CD4-positive, alpha-beta T cell treated with Interleukin-4 for 1 hour (primary cell): Measurements from ENCODE around the gene NOLC1.

Experiments
- DNase-seq, 2 donors: peaks; one replicate each; pipeline ENCODE4 v3.0.0-alpha.2; 2020 to 2022

NOLC1 gene

GRCh38 chr10:102151774-102152544 lies at the start of gene NOLC1:
TSS of gene NOLC1 (plus strand) at chr10:102152389. CDS start at chr10:102152411, 22 bp downstream.
- DNase-seq, result peak; percentile 100

DNA sequence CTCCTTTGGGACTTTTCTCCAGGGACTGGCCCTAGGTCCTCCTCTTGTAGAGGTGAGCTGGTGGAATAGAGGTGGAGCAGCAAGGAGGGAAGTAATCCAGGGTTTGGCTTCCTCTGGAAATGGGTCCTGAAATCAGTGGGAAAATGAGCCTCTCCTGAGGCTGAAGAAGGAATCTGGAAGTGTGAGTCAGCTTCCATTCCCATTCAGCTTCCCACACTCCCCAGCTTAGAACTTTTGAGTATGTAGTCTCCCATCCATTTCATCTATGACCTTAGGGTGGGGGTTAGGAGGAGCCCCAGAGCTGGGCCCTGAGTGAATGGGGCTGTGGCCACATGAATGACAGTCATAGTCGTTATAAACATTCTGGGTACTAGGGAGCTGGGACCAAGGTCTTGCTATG lies 49.8 kb upstream of the NOLC1 start:
- no peak for DNase-seq

- DNase-seq, result no peak
Measured at GRCh38 chr10:102106998-102107397, 45.2 kb upstream of the NOLC1 start.

DNA sequence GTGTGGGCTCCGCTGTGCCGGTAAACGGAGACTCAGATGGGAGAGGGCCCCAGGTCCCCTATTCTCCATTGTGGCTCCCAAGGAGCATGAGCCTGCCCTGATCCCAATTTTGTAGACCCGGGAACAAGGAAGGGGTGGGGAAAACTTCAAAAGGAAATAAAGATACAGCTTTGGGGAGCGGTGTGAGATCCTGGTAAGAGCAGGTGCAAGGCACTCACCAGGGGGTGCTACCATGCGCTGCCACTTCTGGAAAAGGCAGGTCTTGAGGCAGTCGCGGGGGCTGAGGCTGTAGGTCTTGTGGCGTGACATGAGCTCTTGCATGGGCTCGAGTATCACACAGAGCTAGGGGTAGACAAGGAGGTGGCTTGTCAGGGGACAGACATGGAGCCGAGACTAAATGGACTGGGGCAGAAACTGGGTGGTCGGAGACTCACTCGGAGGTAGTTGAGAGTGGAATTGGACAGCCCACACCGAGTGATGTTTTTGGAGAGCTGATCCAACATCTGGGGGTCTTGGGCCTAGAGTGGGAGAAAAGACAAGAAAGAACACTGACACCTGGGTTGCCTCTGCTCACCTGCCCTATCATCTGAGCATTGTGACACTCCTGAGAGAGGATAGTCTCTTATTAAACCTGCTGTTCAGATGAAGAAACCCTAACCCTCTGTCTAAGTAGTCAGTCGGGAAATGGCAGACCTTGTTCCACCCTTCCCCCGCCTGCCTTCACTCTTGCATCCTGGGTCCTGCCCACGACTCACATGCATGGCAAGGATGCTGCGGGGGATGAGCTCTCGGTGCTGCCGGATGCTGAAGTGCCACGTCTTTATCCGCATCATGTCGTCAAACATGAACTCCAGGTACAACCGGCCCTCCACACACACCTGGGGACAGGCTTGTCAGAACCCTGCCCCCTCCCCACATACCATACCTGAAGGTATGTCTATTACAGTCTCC lies 42.7 kb upstream of the NOLC1 start:
- no peak for DNase-seq

DNA sequence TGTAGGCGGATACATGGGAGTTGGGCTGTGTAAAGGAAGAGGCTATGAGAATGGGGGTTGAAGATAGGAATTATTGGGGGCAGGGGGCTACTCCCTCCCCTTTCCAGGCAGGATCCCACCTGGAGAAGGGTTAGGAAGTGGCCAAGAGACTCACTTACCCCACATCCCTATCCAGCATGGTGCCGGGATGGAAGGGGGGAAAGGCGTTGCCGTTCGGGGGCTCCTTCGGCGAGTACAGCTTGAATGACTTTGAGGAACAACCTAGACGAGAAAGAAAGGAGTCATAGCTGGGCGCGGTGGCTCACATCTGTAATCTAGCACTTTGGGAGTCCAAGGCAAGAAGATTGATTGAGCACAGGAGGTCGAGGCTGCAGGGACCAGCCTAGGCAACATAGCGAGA lies 40.9 kb upstream of the NOLC1 start:
- DNase-seq, result no peak

GRCh38 chr10:102112210-102112817 lies 39.9 kb upstream of the NOLC1 start:
- no peak for DNase-seq

DNA sequence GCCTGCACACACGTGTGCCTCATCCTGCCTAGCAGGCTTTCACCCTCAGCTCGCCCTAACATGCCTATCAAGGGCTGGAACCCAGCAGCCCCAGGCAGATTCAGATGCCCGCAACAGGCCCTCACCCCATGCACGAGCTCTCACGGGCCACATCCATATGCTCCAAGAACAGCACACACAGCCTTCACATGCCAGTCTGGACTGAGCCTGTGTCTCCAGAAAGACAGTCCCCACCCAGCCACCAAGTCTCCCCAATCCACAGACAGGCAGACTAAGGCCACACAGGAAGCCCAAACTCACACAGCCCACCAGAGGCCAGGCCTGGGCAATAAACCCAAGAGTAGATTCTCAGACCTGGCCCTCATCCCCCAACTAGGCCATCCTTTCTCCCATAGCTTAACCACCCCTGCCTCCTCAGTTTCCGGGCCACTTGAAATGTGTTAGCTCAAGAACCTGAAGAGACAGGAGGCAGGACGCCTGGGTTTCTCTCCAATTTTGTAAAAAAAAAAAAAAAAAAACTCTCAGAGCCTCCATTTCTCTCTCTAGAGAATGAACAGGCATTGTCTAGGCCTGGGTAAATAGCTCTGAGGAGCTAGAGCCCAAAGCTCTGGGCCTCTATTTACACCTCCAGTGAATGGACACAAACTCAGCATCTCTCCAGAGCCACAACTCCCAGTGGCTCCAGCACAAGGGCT lies 38.8 kb upstream of the NOLC1 start:
- no peak for DNase-seq

DNA sequence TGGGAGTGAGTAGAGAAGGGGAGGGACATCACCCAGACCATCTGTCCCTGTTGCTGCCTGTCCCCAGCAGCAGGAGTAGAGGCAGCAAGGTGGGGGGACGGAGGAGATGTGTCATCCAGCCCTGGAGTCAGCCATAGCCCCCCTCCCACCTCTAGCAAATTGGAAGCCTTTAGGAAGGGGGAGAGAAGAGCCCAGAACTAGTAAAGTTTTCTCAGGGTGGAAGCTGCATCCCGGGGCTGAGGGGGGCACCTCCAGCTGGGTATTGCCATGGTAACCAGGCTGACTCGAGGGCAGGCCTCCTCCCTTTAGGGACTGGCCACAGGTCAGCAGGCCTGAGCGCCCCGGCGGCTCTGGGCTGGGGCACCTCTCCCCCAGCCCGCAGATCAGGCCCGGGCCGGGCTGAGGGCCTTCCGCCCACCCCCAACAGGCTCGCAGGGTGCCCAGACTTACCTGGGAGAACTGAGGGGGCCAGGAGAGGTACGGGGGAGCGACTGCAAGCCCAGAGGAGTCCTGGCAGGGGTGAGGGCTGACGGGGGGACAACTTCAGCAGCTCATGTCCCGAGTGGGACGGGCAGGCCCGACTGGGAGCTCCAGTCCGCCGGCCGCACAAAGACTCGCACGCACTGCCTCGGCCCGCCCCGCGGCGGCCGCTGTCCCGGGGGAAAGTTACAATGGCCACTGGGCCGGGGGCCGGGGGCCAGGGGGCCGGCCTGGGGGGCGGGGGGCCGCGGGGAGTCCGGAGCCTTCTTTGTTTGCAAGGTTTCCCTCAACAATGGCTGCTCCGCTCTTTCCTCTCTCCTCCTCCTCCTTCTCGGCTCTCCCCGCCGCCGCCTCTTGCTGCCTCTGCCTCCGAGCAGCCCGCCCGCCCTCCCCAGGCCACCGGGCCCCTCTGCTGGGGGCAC lies 38.0 kb upstream of the NOLC1 start:
- DNase-seq, result no peak

GRCh38 chr10:102114861-102115618 lies 37.1 kb upstream of the NOLC1 start:
- peak; percentile 77 to 82 for DNase-seq

GRCh38 chr10:102115775-102116174 lies 36.4 kb upstream of the NOLC1 start:
- DNase-seq, result peak in 1 of 2 donors; percentile 37

- no peak for DNase-seq
Measured at GRCh38 chr10:102116656-102117055, 35.5 kb upstream of the NOLC1 start.

GRCh38 chr10:102117391-102118159 lies 34.6 kb upstream of the NOLC1 start:
- DNase-seq, result peak; percentile 65

- DNase-seq, result peak in 1 of 2 donors; percentile 45
Measured at GRCh38 chr10:102118867-102119266, 33.3 kb upstream of the NOLC1 start.

- DNase-seq, result peak; percentile 69 to 78
Measured at GRCh38 chr10:102119417-102120141, 32.6 kb upstream of the NOLC1 start.

DNA sequence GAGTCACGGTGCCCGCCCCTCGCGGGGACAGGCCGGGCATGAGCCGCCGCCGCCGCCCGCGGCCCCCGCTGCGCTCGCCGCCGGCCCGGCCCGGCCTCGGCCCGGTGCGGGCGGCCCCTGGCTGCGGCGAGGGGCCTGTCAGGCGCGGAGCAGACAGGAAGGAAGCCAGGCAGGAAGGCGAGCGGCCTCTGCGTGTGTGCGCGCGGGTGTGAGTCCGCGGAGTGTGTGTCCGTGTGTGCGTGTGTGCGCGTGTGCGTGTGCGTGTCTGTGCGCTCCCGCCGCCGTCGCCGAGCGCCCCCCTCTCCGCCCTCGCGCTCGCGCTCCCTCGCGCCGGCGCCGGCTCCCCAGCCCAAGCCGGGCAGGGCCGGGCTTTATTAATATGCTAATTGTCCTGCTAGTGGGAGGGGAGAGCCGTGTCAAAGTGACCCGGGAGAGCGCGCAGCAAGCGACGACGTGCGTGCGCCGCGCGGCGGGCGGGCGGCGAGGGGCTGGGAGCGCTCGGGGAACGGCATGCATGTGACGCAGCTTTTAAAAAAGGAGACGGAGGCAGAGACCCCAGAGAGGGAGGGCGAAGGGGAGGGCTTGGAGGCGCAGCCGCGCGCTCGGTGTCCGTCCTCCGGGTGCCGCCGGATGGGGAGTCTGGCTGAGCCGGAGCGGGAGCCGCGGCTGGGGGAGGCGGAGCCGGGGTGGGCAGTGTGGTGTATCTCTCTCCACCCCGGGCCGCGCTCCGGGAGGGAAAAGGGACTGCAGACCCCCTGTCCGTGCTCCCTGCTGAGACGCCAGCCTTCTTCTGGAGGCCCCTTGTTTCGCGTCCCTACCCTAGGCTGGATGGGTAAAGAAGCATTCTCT lies 31.8 kb upstream of the NOLC1 start, which contains the start of gene LDB1:
Gene LDB1, minus strand, starts transcription at position 227 of the 849 bp plus-strand sequence. CDS start 258 bp downstream, outside the sequence.
- DNase-seq, result peak; percentile 78

GRCh38 chr10:102120991-102121738 lies 31.0 kb upstream of the NOLC1 start:
- peak in 1 of 2 donors; percentile 27 for DNase-seq

- no peak for DNase-seq
Measured at GRCh38 chr10:102121739-102122372, 30.3 kb upstream of the NOLC1 start.
